ENCODE measurements around the gene DYNC2H1.

Gene DYNC2H1

DNA sequence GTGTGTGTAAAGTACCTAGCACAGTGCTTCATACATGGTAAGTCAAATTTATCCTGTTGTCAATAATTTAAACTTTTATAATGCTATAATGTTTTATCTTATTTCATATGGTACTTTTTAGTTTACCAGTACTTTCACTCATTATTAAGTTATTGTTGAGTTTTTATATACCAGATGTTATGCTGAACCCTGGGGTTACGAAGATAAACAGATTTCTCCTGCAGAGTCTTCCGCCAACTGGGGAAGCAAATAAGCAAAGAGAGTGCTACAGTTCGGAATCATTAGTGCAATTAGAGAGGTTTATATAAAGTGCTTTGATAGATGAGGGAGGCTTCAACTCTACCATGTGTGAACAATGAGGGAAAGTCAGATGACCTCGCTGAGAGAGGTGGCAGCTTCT, 362.3 kb downstream of the DYNC2H1 start:
- no peak for DNase-seq (ENCODE audit: low read depth)

DNA sequence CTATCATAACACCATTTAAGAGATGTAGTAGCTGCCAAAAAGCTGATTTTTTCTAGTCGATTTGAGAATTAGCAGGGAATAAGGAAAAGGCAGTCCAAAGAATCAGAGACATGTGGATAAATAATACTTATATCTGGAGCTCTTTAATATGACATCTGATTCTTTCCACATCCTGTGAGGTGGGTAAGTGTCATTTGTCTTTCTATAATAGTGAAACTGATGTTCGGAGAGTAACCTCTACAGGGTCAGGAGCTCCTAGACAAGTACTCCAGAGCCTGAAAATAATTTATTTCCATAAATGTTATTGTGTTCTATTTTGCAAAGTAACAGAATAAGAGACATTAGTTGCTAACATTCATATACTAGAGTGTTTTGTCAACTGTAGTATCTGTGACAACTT, 367.6 kb downstream of the DYNC2H1 start:
- DNase-seq (ENCODE audit: low read depth): no peak

DNA sequence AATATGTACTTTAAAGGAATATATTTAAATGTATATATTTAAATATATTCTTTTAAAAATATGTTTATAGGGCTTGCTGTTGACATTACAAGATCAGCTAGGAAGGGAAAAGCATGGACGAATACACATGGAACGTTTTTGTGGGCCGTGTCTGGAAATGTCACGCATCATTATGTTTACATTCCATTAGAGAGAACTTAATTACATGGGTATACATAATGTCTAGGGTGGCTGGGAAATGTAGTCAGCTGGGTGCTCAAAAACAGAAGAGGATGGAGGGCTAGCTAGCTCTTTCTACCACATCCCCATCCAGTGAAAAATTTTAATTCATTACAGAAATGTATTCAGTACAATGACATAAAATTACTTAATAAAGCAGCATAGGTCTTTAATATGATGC, 371.2 kb downstream of the DYNC2H1 start:
- DNase-seq (ENCODE audit: low read depth): no peak

DNA sequence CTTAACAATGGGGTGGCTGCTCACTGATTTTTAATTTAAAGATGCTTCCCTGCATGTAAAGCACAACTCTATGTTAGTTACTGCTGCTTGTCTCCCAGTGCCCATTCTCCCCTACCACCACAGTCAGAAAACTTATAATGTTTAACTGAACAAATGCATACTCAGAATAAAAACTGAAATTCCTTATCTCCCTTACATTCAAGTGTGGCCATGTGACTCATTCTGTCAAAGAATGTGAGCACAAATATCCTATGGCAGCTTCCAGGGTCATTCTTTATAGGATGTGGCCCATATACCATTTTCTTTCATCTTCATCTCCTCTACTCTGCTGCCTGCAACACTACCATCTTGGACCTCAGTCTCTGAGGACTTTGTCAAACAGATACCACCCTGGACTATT, 374.8 kb downstream of the DYNC2H1 start:
- DNase-seq (ENCODE audit: low read depth): no peak

DNA sequence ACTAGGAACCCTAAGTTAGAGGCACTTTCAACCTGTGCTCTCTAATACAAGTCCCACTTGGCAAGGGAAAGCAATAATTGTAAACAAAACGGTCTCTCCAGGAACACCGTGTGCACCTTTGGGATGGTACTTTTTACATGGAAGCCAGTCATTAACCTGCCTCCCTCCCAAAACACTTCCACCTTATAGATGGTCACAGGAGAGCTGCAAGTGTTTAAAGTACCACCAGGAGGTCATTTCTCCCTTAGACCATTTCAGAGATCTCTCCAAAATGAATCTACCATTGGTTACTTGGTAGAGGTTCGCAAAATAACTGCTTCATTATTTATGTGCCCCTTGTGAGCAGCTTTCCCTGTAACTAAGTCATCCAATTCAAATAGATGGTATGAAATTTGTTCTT, 375.3 kb downstream of the DYNC2H1 start:
- DNase-seq (ENCODE audit: low read depth): no peak

DNA sequence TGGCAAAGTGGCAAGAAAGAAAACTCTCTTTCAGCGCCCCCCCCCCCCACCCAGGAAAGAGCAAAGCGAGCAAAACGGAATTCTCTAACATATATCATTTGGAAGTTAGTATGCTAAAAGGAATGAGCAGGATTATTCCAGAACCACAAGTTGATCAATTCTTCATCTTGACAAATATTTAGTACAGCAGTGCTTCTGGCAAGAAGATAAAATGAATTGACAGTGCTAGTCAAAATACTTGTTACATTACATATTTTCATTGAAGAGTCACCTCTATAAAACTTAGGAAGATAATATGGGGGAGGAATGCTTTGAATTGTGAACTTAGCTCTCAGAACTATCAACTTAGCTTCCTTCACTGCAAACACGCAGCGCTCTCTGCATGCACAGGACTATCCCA, 377.4 kb downstream of the DYNC2H1 start:
- no peak for DNase-seq (ENCODE audit: low read depth)

DNA sequence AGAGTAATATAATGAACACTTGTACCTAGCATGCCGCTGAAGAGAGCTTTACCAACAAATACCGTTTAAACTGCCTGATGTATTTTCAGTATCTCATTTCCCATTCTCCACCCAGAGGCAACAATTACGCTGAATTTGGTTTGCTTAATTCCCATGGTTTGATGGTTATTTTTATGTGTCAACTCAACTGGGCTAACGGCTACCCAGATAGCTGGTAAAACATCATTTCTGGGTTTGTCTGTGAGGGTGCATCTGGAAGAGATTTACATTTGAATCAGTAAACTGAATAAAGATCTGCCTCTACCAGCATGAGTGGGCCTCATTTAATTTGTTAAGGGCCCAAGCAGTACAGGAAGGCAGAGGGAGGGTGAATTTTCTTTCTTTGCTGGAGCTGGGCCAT, 377.9 kb downstream of the DYNC2H1 start:
- no peak for DNase-seq (ENCODE audit: low read depth)

DNA sequence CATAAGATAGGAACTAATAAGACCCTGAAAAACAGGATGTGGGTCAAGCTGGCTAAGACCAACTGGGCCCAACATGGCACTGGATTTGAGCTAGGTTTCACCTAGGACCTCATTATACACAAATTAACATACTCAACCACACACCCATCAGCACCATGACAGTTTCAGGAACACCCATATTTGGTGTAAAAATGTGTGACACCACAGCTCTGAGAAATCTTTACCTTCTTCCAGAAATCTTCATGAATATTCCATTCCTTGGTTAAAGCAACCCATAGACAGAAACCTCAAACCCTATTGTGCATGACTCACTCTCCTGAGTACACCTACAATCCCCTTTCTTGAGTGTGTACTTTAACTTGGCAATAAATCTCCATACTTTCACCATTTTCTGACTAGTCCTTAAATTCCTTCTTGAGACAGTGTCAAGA, 378.8 kb downstream of the DYNC2H1 start:
- no peak for DNase-seq (ENCODE audit: low read depth)

DNA sequence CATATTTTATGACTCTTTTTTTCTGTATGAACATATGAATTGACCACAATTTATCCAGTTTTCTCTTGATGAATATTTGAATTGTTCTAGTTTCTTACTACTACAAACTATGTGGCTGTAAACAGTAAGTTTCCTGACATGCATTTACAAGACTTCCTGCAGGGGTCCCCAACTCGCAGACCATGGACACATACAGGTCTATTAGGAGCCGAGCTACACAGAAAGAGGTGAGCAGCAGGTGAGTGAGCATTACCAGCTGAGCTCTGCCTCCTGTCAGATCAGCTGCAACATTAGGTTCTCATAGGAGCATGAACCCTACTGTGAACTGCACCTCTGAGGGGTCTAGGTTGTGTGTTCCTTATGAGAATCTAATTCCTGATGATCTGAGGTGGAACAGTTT, 379.4 kb downstream of the DYNC2H1 start:
- no peak for DNase-seq (ENCODE audit: low read depth)

DNA sequence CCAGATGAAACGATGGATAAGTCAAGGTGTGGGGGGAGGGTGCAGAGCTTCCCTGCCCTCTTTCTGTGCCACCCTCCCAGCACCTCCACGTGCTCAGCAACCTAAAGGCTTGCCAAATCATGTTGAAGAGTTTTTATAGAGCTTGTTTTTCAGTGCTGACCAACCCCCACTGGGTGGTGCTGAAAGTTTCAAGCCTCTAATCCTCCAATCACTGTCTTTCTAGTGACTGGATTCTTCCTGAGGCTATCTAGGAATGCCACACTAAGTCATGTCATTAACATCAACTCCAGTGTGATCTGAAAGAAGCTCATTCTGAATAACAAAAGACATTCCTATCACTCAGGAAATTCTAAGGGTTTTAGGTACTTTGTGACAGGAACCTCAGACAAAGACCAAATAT, 382.6 kb downstream of the DYNC2H1 start:
- no peak for DNase-seq (ENCODE audit: low read depth)

DNA sequence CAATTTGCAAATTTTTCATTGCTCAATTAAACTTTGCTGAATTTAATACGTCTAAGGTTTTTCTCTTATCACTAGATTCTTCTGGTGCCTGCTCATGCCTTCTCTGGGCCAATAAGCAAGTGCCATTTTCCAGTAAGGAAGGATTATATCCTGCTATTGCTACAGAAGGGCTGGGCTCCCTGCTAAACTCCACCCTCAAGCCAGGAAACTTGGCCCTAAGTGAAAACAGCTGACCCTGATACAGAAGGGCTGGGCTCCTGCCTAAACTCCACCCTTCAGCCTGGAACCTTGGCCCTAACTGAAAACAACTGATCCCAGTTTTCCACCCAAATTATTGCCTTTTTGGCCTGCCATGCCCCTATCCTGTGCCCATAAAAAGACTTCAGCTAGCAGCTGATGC, 385.3 kb downstream of the DYNC2H1 start:
- no peak for DNase-seq (ENCODE audit: low read depth)

DNA sequence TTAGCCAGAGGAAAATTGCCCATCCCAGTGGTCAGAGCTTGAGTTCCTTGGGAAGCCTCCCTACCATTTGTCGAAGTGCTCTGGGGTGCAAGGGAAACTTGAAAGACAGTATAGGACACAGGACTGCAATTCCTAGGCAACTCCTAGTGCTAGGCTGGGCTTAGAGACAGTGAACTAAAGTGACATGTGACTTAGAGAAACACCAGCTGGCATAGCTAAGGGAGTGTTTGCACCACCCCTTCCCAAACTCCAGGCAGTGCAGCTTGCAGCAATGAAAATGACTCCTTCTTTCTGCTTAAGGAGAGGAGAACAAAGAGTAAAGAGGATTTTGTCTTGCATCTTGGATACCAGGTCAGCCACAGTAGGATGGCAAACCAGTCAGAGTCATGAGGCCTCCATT, 388.0 kb downstream of the DYNC2H1 start:
- DNase-seq (ENCODE audit: low read depth): no peak

DNA sequence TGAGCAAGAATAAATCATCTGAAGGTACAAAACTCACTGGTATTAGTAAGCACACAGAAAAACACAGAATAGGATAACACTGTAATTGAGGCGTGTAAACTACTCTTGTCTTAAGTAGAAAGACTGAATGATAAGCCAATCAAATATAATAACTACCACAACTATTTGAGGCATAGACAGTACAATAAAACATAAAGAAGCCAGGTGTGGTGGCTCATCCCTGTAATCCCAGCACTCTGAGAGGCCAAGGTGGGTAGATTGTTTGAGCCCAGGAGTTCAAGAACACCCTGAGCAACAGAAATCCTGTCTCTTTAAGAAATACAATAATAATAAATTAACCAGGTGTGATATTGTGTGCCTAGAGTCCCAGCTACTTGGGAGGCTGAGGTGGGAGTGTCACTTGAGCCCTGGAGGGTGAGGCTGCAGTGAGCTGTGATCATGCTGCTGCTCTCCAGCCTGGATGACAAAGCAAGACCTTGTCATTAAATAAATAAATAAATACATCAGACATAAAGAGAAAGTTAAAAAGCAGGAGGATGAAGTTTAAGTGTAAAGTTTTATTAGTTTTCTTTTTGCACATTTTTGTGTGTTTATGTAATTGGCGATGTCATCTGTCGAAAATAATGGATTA, 390.6 kb downstream of the DYNC2H1 start:
- no peak for DNase-seq (ENCODE audit: low read depth)

DNA sequence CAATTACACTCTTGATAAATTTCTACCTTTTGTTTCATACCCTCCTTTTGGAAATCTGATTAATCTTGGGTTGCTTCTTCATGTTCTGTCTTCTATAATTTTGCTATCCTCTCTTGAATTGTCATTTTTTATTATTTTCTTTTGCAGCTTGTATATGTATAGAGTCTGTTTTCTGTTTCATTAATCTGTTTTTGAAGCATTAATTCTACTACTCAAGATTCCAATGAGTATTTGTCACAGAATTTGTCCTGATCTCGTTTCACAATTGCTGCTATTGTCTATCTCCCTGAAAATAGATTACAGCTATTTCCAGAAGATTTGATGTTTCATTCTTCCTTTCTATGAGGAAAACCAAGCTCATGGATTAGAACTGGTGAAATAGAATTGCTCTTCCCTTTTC, 406.1 kb downstream of the DYNC2H1 start:
- no peak for DNase-seq (ENCODE audit: low read depth)

DNA sequence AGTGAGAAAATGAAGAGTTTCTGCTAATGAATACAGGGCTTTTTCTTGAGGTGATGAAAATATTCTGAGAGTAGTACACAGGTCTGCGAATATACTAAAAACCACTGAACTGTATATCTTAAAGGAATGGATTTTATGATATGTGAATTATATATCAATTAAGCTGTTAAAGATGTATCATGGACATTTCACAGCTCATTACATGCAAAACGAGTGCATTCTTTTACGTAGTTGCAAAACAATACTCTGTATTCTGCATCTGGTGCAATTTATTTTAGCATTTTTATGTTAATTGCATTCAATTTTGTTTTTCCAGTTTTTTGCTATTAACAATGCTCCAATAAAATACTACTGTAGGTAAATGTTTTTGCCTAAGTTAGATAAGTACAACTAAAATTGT, 411.6 kb downstream of the DYNC2H1 start:
- DNase-seq (ENCODE audit: low read depth): no peak

DNA sequence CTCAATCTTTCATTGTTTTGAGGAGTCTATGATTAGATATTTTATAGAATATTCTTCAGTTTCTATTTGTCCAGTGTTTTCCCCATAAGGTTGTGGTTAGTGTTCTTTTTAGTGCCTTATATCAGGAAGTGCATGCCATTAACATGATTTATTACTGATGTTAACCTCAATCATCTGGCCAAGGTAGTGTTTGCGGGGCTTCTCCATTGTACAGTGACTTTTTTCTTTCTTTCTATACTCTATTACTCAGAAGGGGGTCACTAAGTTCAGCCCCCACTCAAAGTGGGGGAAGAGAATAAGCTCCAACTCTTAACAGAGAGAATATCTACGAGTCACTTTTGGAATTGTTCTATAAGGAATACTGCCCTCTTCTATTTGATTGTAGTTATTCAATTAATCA, 415.8 kb downstream of the DYNC2H1 start:
- DNase-seq (ENCODE audit: low read depth): no peak

DNA sequence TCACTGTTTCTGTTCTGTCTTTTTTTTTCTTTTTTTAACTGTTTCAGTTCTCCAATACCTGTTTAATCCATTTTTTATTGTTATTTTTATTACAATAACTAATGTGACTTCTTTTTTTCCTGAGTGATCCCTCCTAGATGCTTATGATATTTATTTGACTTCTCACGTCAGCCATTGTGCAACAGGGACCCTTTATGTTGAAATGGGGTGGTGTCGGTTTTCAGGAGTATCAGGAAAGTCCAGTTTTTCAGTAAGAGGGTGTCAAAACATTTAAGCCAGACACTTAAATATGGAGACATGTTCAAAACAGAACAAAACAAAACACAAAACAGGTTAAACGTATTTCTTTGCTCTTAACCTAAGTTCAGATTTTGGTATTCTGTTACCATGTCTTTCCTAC, 418.8 kb downstream of the DYNC2H1 start:
- no peak for DNase-seq (ENCODE audit: low read depth)

DNA sequence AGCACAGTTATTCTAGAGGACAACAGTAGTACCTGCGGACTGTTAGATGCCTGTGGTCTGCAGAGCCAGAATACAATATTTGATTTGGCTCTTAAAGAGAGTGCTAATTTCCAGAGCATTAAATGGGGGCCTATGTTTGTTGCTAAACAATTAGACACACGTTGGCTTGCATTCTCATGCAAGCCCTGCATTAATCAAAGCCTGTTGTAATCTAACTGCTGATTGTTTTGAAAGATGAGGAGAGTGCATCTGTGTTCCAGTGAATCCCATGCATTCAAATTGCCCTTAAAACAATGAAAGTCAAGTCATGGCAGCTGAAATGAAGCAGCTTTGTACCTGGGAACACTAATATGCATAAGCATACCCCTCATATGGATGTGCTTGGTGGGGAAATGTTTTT, 419.4 kb downstream of the DYNC2H1 start:
- no peak for DNase-seq (ENCODE audit: low read depth)

DNA sequence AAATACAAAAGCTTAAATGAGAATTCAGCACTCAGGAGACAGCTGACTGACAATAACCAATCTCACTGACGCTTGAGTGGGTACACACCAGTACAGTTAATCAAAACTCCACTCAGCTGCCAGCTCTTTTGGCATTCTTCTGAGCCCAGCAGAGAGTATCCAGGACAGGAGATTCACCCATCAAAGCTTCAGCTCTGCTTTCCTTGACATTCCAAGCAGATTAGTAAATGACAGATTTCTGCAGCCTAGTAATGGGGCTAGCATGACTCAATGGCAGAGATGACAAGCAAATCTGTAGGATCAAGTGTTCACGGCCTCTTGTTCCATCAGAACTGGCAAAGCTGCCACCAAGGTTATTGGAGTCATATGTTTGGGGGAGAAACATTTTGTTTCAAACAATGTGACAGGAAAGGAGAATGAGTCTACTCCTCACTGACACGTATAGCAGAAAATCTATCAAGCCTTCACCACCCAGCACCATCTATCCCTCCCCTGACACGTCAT, 420.0 kb downstream of the DYNC2H1 start:
- no peak for DNase-seq (ENCODE audit: low read depth)

Data from CMK (cell line).